Measurements from ENCODE around the gene GRHL1.

DNA sequence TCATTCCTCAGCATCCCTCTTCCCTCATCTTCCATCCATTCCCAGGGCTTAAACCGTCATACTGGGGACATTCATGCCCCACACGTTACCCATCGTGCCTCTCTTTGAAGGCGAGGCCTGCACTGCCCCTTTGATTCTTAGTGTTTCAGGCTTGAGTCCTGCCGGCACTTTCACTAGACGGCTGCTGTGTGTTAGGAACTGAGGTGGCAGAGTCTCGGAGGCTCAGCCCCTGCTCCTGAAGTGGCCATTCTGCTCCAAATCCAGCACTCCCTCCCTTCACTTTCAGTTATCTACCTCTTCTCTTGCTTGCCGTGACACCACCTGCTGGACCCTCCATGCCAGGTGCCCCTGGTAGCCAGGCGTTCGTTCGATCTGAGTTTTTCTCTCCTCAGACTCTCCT is 43.0 kb downstream of the GRHL1 start:
- TF ChIP-seq POLR2AphosphoS5 (IDR thresholded peaks at IDR 0.05; ENCODE audit: low read depth, low read length), result no peak
- no peak for TF ChIP-seq SIN3A (IDR thresholded peaks at IDR 0.05; ENCODE audit: borderline replicate concordance, insufficient read depth, low read length)
- TF ChIP-seq, protein P1, sequence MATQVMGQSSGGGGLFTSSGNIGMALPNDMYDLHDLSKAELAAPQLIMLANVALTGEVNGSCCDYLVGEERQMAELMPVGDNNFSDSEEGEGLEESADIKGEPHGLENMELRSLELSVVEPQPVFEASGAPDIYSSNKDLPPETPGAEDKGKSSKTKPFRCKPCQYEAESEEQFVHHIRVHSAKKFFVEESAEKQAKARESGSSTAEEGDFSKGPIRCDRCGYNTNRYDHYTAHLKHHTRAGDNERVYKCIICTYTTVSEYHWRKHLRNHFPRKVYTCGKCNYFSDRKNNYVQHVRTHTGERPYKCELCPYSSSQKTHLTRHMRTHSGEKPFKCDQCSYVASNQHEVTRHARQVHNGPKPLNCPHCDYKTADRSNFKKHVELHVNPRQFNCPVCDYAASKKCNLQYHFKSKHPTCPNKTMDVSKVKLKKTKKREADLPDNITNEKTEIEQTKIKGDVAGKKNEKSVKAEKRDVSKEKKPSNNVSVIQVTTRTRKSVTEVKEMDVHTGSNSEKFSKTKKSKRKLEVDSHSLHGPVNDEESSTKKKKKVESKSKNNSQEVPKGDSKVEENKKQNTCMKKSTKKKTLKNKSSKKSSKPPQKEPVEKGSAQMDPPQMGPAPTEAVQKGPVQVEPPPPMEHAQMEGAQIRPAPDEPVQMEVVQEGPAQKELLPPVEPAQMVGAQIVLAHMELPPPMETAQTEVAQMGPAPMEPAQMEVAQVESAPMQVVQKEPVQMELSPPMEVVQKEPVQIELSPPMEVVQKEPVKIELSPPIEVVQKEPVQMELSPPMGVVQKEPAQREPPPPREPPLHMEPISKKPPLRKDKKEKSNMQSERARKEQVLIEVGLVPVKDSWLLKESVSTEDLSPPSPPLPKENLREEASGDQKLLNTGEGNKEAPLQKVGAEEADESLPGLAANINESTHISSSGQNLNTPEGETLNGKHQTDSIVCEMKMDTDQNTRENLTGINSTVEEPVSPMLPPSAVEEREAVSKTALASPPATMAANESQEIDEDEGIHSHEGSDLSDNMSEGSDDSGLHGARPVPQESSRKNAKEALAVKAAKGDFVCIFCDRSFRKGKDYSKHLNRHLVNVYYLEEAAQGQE (IDR thresholded peaks at IDR 0.05; ENCODE audit: insufficient read depth in 1 of 2, low read depth in 2 of 2, low read length in 2 of 2), result no peak
- no peak for TF ChIP-seq TAF1 (IDR thresholded peaks at IDR 0.05; ENCODE audit: borderline replicate concordance, insufficient read depth, low read length)
- TF ChIP-seq FOXP2 (optimal IDR thresholded peaks at IDR 0.05; ENCODE audit: borderline replicate concordance, extremely low read depth, extremely low read length, insufficient read depth), result no peak
